Cardiac septum (tissue), 1 donor: ENCODE measurements around the gene ZEB2. TPM values are rescaled to one million over a fixed set of nuclear protein-coding genes. Genes with fewer than 3 reads are reported as not detected.

ENCODE experiments used
- DNase-seq: peaks from one replicate; pipeline ENCODE4 v3.0.0-alpha.2; 2020; ENCODE audit warnings: low spot score
- intact Hi-C: fragments of 100-400 bp; cut with DNase I; formaldehyde crosslinking; loops from one replicate; pipeline ENCODE4 v1.14.0; 2022
- total RNA-seq: library from RNA; stranded (reverse); fragmentation: NEBNext Ultra II Directional; extraction: Animal tissue kit (Norgen Biotek cat#: 25700); gene quantifications from one replicate; pipeline ENCODE4 v1.2.1, GENCODE V29; 2021
- donor health status: DM: no; HTN: no; CAD: no.

Gene ZEB2
- total RNA-seq, 1 donor from 2014 or later, result 122 TPM

DNA sequence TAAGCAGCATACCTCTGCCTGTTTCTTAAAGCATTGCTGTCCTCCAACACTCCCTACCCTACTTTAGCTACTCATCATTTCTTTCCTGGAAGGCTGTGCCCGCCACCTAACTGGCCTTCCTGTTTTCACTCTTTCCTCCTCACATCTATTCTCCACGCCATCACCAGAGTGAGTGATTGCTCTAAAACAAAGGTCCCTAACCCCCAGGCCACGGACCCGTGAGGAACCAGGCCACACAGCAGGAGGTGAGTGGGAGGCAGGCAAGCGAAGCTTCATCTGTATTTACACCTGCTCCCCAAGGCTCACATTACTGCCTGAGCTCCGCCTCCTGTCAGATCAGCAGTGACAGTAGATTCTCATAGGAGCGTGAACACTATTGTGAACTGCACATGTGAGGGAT, 13.3 kb upstream of the ZEB2 start:
- intact Hi-C loops, result no loop called here

DNA sequence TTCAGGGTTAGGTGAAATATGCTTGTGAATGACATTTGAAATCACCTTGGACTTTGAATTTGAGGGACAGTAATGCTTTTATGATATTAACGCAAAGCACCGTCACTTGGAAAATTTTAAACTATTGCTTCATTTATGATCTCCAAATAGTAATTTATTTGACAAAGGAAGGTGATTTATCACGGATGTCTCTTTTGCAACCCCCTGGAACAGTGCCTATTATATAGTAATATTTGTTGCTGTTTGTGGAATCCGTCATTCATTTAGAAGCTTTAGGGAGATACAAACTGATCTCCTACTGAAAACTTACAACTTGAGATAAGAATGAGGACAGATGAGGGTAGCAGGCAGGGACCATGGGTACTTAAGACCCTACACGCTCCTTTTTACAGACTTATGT, 10.7 kb upstream of the ZEB2 start:
- intact Hi-C loops, result no loop called here
- DNase-seq, result no peak

More for the DNA sequence above, 13.3 kb upstream of the ZEB2 start:
- no peak for DNase-seq

DNA sequence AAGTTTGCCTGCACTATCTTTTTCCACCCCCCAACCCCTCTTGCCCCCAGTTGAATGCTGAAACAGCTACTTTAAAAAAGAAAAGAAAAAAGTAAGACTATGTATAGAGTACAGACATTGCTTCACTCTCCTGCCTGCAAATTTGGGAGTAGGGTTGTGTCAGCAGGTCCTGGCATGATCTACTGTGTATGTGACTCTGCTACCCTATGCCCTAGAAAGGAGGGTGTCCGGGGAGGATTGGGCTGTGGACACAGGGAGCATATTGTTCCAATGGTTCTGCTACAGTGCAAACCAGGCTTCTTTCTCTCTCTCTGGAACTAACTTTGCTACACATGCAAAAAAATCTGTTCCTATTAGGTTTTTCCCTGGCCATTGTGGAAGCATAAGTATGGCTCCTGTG, 9.9 kb upstream of the ZEB2 start:
- no peak for DNase-seq
- intact Hi-C loops, result loop anchor here (10.0 kb wide), 1 partner anchor 565 kb away; no protein-coding TSS in a partner anchor

DNA sequence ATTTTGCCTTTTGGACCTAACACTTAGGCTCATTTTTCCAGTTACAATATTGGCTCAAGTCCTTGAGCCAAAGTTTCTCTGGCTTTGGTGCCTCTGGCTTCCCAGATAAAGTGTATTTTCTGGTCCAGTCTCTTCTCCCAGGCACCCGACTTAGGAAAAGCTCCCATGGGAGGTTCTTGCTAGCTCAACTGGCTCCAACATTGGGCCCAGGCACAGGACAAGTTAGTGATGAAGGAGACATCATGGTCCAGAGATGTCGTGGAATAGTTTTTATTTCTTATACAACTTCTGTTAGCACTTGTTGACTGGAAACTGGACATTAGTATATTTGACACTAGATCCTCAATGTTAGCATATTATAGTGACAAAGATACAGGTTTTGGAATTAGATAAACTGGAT, 8.2 kb upstream of the ZEB2 start:
- no peak for DNase-seq
- intact Hi-C loops, result loop anchor here (10.0 kb wide), 1 partner anchor 567 kb away; no protein-coding TSS in a partner anchor

DNA sequence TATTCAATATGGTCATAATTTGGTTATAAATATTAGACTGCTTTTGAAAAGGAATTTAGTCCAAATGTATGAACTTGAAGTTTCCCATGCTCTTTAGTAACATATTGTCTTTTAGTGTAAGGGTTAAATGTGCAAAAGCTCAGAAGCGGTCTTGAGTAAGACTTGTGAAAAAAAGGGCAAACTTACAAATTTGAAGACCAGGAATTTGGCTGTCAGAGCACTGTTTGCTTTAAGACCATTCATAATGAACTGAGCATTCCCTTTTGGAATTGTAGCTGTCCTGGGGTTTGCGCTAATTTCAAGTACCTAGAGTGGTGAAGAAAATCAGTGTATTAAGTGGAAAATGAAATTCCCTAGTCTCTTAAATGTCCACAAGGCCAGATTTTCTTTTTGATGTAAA, 6.9 kb upstream of the ZEB2 start:
- DNase-seq, result no peak
- intact Hi-C loops, result loop anchor here (10.0 kb wide), 1 partner anchor 568 kb away; no protein-coding TSS in a partner anchor

DNA sequence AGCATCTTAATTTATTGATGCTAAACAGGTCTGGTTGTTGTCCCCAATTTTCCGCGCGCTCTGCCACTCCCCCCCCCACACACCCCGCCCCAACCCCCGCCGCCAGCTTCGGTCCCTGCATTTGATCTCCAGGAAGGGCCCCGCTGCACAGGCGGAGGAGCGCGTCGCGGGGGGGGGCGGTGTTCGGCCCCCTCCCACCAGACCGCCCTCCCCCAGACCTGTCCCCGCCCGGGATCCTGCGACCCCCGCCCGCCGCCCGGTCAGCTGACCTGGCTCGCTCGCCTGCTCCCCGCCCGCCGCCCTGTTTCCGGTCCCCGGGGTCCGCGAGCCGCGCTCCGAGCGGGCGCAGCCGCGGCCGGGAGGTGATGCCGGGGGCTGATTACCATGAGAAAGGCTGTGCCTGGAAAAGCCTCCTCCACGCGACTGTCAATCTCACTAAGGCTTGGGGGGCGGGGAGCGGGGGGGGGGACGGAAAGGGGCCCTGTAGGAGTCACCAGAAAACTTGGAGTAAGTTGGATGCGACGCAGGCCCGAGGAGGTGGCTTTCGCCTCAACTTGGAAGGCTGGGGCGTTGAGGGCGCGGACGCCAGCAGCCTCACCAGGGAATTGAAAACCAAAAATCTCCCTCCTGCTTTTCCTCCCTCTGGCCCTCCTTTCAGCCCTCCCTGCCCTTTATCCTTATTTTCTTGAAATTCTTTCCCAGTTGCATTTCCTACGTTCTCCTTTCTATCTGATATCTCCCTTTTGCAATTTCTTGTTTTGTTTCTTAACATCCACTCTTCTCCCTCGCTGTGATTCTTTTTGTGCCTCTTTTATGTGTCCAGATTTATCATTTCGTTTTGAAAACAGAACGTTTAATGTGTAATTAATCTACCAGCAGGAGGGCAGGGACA, 4.4 kb upstream of the ZEB2 start:
- intact Hi-C loops, result loop anchor here (5.0 to 10.0 kb wide), 4 partner anchors 308 to 570 kb away; no protein-coding TSS in a partner anchor
- DNase-seq, result peak; percentile 82

GRCh38 chr2:144523596-144524117, 3.7 kb upstream of the ZEB2 start:
- intact Hi-C loops, result loop anchor here (5.0 to 10.0 kb wide), 4 partner anchors 309 to 571 kb away; no protein-coding TSS in a partner anchor
- DNase-seq, result no peak

- DNase-seq, result no peak
- intact Hi-C loops, result loop anchor here (5.0 to 10.0 kb wide), 4 partner anchors 309 to 572 kb away; no protein-coding TSS in a partner anchor
These were observed 3.1 kb upstream of the ZEB2 start for GRCh38 chr2:144522897-144523595.

GRCh38 chr2:144522176-144522896, 2.4 kb upstream of the ZEB2 start:
- intact Hi-C loops, result loop anchor here (5.0 to 10.0 kb wide), 4 partner anchors 310 to 572 kb away; no protein-coding TSS in a partner anchor
- DNase-seq, result no peak

GRCh38 chr2:144521686-144522085, 1.8 kb upstream of the ZEB2 start:
- no peak for DNase-seq
- intact Hi-C loops, result loop anchor here (5.0 to 10.0 kb wide), 4 partner anchors 311 to 573 kb away; no protein-coding TSS in a partner anchor

GRCh38 chr2:144520756-144521487, 1.0 kb upstream of the ZEB2 start:
- no peak for DNase-seq
- intact Hi-C loops, result loop anchor here (5.0 to 10.0 kb wide), 4 partner anchors 311 to 574 kb away; no protein-coding TSS in a partner anchor

DNA sequence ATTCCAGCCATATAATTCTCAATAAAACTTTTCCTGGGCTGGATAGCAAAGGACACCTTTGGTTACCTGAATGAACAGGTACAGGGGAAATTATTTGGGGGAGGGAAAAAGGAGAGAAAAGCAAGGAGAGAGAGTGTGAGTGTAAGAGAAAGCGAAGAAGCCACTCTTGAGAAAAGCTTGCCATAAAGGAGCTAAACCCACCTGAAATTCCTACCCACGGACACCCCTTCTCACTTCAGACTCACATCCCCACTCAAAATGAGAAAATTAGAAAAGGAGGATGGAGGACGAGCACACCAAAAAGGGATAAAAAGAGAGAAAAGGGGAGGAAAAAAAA, 354 bp downstream of the ZEB2 start:
- DNase-seq, result no peak
- intact Hi-C loops, result loop anchor here (10.0 kb wide), 2 partner anchors 665 to 1235 kb away; no protein-coding TSS in a partner anchor

- no peak for DNase-seq
- intact Hi-C loops, result loop anchor here (10.0 kb wide), 2 partner anchors 666 to 1236 kb away; no protein-coding TSS in a partner anchor
These were observed 947 bp downstream of the ZEB2 start for GRCh38 chr2:144518748-144519596.

DNA sequence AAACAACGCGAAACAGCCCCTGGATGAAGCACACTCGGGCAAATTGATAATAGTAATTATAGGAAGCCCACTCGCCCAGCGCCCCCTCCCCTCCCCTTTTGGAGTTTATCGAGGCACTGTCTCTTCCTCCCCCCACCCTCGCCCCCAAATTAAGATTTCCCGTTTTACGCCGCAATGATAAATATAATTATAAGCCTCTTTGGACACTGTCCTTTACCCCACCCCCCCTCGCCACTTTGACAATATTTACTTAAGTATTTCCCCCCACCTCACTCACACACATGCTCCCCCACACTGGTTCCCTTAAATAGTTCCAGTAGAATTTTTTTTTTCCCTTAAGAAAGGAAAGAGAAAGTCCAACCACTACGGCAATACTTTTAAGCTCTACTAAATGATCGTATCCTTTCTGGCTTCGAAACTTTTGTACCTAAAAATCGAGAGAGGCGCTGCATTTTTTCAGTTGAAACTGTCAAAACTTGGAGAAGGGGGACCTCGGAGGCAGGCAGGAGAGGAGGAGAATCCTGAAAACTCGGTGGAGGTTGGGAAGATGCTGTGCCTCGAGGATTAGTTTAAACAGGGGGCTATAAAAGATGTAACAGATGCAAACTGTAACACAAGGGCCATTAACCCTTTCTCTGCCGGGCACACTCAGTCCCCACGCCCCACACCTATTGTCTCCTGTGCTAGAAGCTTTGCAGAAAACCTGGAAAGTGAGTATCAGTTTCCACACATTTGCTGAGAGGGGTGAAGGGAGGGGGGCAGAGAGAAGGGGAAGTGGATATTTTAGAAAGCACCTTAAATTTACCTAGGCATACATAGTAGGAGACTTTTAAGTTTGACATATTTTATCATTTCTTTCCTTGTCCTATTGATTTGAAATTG, 1.8 kb downstream of the ZEB2 start:
- DNase-seq, result no peak
- intact Hi-C loops, result loop anchor here (10.0 kb wide), 2 partner anchors 667 to 1237 kb away; no protein-coding TSS in a partner anchor

DNA sequence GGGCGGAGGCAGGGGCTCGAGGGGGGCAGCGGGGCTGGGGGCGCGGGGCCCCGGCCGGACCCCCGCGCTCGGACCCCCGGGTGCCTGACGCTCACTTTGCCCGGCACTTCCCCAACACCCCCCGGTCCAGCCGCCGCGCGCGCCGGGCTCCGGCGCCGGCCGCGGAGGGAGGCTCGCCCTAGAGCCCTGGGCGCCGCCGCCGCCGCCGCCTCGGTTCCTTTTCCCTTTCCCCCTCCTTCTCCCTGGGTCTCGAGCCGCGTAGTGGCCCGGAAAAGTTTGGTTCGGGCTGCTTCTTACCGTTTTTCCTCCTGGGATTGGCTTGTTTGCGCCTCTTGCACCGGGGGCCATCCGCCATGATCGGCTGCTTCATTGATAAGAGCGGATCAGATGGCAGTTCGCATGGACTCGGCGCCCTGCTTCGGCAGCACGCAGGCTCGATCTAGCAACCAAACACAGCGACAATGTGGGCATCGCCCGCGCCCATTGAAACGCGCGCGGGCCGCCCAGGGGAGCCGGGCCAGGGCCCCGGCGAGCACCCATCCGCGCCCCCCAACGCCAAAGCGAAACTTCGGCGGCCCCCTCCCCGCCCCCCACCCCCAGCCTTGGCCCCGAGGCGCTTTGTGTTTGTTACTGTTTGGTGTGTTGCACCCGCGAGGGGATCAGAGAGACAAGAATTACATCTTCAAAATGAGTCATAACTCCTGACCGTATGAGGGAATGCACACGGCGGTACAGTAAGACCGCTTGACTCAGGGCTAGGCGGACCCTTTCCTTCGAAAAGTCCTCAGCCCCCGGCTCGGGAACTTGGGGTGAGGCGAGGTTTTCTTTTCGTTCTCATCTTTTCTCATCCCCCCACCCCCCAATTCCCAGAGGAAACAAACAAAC, 2.7 kb downstream of the ZEB2 start:
- DNase-seq, result peak; percentile 84
- intact Hi-C loops, result loop anchor here (10.0 kb wide), 2 partner anchors 668 to 1238 kb away; no protein-coding TSS in a partner anchor
